Ovary (tissue), 3 donors: Measurements from ENCODE around the gene PPIL6.

Experiments used
- CTCF ChIP-seq, 3 donors: fragments of 450-650 bp in 2 of 3; fragments of 200-600 bp in 1 of 3; IDR thresholded peaks; one replicate each; pipeline versions ENCODE4 v1.5.1 to v1.8.0; 2016 to 2022; ENCODE audit warnings: antibody characterized with exemption in 3 of 3, mild to moderate bottlenecking in 1 of 3
- EP300 ChIP-seq: sonication (generic); formaldehyde crosslinking; IDR thresholded peaks from one replicate; pipeline ENCODE4 v1.6.1; 2017; ENCODE audit warnings: antibody characterized with exemption
- POLR2A ChIP-seq: fragments of 450-650 bp; IDR thresholded peaks from one replicate; pipeline ENCODE4 v1.6.1; 2017; ENCODE audit warnings: antibody characterized with exemption, mild to moderate bottlenecking, moderate library complexity
- donor health status: DM: no; HTN: no; CAD: no.

- TF ChIP-seq CTCF (IDR thresholded peaks at IDR 0.05) (no peak), POLR2A (no peak), EP300 (no peak)
Observed at GRCh38 chr6:109370336-109370735, 70.1 kb downstream of the PPIL6 start.
